ENCODE data around the gene CYP4V2.

The CYP4V2 gene

GRCh38 chr4:186189656-186190055 lies 1.7 kb upstream of the CYP4V2 start:
- DNase-seq (ENCODE audit: low spot score) = no peak

GRCh38 chr4:186190581-186191199 lies 677 bp upstream of the CYP4V2 start:
- peak; percentile 70 for DNase-seq (ENCODE audit: low spot score)

DNA sequence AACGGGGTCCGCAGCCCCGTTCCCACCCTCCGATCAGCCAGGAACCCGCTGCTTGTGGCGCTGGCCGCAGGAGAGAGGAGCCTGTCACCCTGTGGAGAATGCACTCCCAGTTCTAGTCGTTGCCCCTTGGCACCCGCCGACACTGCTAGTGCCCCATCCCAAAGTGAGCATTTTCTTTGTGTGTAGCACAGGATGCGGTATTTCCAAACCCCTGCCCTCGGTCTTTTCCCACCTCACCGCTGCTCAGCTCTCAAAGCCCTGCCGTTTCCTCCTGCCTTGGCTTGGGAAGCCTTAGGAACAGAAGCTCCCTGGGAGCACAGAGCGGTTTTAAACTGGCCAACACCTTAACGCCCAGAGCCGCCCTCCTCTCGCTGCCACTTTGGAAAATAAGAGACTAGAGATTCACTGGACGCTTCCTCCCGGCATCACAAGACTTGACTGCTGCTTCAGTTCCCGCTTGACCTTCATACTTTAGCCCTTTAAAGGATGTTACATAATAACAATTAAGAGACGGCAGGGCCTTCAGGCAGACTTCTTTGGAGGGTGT lies 772 bp downstream of the CYP4V2 start:
- DNase-seq (ENCODE audit: low spot score) = peak; percentile 57

DNA sequence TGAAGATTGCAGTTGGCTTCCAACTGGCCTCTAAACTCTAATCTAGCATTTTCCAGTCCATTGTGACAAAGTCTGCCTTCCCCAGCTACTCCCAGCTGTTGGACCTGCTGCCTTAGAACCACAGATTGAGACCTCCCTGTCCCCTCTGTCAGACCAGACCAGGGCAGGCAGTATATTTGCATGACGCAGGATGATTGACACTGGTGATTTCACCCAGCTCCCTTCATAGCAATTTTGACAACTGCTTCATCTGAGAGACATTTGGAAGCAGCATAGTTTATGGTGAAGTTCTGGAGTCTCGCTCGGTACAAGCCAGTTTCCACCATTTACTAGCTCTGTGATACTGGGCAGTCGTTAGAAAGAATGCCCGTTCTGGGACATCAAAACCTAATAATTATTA lies 2.5 kb downstream of the CYP4V2 start:
- DNase-seq (ENCODE audit: low spot score) = no peak

DNA sequence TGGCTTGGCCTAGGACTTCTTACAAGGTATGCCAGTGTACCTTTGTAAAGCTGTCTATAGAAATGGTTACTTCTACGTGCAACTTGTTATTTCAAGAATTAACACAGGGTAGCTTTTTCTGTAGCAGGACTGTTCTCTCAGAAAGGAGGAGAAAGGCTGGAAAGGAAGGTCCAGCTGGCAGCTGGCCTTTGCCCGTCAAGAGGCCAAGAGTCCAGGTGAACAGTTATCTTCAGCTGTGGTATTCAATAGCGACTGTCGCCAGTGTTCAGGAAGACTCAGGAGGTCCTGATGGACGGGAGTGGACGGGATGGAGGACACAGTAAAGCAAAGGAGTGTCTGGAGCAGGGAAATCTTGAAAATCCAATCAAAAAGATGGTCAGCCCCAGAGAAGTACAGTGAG lies 4.7 kb downstream of the CYP4V2 start:
- no peak for DNase-seq (ENCODE audit: low spot score)

DNA sequence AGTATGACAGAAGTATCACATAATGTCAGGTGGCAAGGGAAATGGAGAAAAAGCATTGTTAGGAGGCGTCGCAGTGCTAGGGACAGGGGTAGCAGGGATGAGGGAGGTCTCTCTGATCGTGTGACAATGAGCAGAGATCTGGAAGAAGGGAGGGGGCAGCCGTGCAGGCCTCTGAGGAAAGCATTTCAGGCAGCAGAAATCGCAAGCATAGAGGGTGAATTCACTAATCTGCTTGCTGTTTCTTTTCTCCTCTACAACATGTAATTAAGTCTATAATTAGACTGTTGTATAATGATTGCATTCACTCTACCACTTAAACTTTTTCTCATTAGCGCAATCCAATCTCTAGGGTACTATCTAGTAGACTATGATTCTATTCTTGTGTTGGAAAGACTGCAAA lies 9.1 kb downstream of the CYP4V2 start:
- DNase-seq (ENCODE audit: low spot score) = no peak

DNA sequence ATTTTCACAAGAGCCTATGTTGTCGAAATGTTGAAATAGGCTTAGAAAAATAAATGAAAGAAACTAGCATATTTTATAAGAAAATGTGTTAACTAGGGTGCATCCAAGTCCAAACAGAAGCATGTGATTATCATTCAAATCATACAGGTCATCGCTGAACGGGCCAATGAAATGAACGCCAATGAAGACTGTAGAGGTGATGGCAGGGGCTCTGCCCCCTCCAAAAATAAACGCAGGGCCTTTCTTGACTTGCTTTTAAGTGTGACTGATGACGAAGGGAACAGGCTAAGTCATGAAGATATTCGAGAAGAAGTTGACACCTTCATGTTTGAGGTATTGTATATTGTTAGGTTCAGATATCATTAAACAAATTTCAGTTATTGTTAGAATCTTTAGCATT lies 9.6 kb downstream of the CYP4V2 start:
- no peak for DNase-seq (ENCODE audit: low spot score)

DNA sequence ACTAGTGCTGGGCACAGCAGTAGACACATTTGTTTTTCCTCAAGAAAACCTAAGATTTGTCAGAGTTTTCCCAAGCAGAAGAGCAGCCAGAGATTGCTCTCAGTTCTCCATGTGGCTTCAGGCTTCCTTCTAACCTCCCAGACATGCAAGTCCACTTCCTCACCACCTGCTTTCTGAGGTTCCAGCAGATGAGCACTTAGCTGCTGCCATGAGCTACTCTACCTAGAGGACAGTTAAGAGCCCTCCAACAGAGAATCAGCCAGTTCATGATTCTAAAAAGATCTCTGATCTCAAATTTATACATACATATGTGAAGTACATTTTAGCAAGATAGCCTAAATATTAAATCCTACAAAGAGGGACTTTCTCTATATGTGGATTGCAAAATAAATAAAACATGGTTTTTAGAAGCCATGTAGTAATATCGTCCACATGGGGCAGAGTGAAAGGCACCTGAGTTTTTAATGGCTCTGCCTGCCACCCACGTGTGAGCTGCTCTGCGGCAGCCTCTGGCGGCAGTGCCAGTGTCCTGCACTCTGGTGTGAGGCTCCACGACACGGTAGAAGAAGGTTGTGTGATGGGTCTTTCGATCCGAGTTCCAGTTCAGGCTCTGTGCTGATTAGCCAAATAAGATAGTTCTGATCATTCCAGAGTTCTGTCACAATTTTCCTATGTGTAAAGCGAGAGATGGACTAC lies 10.3 kb downstream of the CYP4V2 start:
- peak; percentile 77 for DNase-seq (ENCODE audit: low spot score)

DNA sequence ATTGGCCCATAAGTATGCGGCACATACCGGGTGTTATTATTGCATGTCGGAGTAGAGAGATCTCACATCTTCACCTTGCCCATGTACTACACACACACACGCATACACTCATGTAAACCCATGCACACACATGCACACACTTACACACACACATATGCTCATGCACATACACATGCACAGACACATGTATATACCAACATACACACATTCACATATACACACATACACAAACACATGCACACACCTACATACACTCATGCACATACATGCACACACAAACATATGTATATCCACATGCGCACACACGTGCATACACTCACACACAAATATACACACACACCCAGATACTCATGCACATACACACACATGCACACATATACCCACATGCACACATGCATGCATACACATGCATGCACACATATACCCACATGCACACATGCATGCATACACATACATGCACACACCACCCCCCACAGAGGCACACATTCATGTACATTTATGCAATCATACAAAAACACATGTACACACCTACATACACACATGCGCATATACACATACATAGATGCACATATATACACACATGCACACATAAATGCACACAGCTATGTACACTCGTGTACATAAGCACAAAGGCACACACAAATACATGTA lies 11.2 kb downstream of the CYP4V2 start:
- DNase-seq (ENCODE audit: low spot score) = no peak

- DNase-seq (ENCODE audit: low spot score) = no peak
These were observed 12.0 kb downstream of the CYP4V2 start for GRCh38 chr4:186203406-186203805.

- peak; percentile 82 for DNase-seq (ENCODE audit: low spot score)
These were observed 12.8 kb downstream of the CYP4V2 start for GRCh38 chr4:186204103-186204559.

DNA sequence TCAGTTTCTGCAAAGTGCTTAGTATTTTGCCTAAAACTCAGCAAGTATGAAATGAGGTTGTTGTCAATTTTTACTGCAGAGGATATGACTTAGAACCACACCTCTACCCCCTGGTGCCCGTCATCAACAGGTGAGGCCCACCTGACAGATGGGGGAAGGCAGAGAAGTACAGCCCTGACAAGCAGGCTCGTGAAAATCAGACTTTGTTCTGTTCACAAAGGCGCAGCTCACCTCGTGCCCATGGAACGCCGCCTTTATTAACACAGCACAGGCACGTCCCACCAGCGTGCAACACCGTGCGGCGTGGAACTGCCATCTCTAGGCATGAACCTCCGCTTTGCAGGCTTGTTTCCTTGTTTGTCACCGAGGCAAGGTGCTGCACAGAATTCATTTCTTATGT lies 13.3 kb downstream of the CYP4V2 start:
- peak; percentile 31 for DNase-seq (ENCODE audit: low spot score)

GRCh38 chr4:186205156-186205555 lies 13.8 kb downstream of the CYP4V2 start:
- DNase-seq (ENCODE audit: low spot score) = no peak

GRCh38 chr4:186216465-186217024 lies 25.2 kb downstream of the CYP4V2 start:
- DNase-seq (ENCODE audit: low spot score) = no peak

DNA sequence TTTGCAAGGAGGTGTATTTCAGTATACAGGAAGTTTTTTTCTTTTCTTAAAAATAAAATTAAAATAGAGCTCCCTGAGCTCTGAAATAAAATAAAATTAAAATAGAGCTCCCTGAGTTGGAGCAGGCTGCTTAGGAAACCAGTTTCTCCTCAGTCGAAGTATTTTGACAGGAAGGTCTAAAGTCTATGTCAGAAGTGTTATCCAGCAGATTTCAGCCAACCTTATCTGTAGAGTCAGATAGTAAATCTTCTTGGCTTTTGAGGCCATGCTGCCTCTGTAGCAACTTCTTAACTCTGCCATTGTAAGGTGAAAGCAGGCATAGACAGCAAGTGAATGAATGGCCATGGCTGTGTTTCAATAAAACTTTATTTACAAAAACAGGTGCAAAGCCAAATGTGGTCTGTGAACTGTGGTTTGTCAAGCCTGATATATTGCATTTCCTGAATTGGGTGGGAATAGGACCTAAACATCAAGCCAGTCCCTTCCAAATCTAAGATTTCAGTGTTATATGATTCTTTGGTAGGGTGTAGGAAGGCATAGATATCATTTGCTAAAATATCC lies 26.4 kb downstream of the CYP4V2 start:
- no peak for DNase-seq (ENCODE audit: low spot score)

- DNase-seq (ENCODE audit: low spot score) = no peak
These were observed 30.3 kb downstream of the CYP4V2 start for GRCh38 chr4:186221624-186222023.

GRCh38 chr4:186225848-186226247 lies 34.5 kb downstream of the CYP4V2 start:
- DNase-seq (ENCODE audit: low spot score) = no peak

DNA sequence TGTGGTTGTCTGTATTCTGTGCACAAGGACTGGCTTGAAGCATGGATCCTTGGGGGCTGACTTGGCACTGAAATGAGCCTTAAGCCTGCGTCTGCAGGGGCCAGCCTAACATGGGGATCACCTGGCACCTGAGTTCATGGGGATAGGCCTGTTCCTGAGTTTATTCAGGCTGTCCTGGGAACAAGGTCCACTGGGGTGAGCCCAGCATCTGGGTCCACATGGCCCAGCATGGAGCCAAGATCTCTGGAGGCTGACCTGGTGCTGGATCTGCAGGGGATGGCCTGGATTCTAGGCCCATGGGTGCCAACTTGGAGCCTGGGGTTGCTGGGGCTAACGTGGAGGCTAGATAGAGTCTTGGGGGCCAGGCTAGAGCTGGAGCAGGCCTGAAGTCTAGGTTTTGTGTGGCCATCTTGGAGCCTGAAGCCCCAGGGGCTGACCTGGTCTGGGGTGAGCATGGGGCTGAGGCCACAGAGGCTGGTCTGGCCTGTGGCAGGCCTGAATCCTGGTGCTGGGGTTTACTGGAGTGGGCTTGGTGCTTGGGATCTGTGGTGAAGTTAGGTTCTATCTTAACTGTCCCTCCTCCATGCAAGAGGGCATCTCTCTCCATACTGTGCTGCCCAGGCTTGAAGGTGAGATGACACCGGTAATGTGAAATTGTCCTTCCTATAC lies 35.3 kb downstream of the CYP4V2 start:
- DNase-seq (ENCODE audit: low spot score) = no peak

DNA sequence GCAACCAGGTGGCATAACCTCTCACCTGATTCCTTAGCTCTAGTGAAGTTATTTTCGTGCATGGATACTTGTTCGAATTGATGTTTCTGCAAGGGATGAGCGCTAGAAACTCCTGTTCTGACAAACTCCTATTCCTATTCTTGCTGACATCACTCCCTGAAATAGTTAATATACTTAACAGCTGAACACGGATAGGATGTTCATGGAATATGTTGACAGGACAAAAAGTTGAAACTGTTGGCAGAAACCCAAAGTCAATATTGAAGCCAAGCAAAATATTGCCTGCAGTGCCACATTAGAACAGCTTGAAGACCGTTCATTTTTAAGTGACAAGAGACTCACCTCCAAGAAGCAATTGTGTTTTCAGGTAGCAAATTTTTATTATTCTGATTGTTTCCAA lies 35.9 kb downstream of the CYP4V2 start, which contains the start of gene KLKB1:
KLKB1 (plus strand) TSS at position 287 of the 400 bp plus-strand sequence. CDS start 689 bp downstream, outside the sequence.
- no peak for DNase-seq (ENCODE audit: low spot score)

DNA sequence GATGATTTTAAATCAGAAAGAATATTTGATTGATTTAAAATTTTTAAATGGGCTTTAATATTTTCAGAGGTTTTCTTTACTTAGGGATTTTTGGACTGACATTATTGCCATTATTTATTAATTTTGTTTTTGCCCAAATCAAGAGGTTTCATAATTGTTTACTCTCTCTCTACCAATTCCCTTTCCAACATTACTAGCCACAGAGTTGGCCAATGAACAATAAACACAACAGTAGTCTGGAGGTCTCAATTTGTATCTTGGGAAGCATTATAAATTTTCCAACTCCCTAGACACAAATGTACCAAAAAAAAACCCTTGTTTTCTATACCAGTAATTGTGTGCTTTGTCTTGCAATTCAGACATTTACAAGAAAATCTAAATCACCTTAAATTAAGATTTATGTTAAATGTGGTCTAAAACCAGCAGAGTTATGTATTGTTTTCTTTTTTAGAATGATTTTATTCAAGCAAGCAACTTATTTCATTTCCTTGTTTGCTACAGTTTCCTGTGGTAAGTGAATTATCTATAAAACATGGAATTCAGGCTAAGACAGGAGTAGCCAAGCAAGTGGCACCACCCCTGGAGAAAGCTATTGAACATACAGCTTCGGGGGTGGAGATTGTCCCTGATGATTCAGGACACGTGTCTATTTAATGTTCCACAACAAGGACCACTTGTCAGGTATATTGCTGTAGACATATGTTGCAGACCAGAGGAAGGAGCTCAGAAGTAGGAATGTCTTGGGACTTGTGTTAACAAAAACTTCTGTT lies 36.6 kb downstream of the CYP4V2 start:
- DNase-seq (ENCODE audit: low spot score) = no peak

GRCh38 chr4:186228514-186228894 lies 37.1 kb downstream of the CYP4V2 start:
- DNase-seq (ENCODE audit: low spot score) = no peak

Measured in SW480 (cell line).